Measurements from ENCODE around the gene BCL2L2. TPM values are rescaled to one million over a fixed set of nuclear protein-coding genes. Genes with fewer than 3 reads are reported as not detected.
"Not testable (repeated sequence)": the region's sequence is repeated elsewhere in the genome, so short reads cannot be mapped to it uniquely, and the experiment has no call there.

Gene BCL2L2
- total RNA-seq, 2 donors from 2014 or later, result 1.7 to 2.3 TPM

GRCh38 chr14:23316300-23316699 lies 9.7 kb downstream of the BCL2L2 start:
- no peak for DNase-seq (ENCODE audit: low spot score in 2 of 2)
- no peak for ATAC-seq
- no peak overlapping the region for H3K27ac Mint-ChIP-seq
- H3K9me3 Mint-ChIP-seq, result peaks cover 0 to 7% of the 10 kb centered on the region in 2 donors
- peaks cover 11 to 14% of the 10 kb centered on the region in 2 donors for H3K36me3 Mint-ChIP-seq

- DNase-seq (ENCODE audit: low spot score in 2 of 2) (peak in 1 of 2 donors; percentile 16), ATAC-seq (no peak)
- peaks cover 0 to 7% of the 10 kb centered on the region in 2 donors for H3K9me3 Mint-ChIP-seq
- peaks cover 30% of the 10 kb centered on the region in 2 donors for H3K36me3 Mint-ChIP-seq
- peak overlapping the region; percentile 99 for H3K27ac Mint-ChIP-seq
Observed at GRCh38 chr14:23319746-23320583, 13.3 kb downstream of the BCL2L2 start.

GRCh38 chr14:23320584-23321571 lies 14.2 kb downstream of the BCL2L2 start, which contains the start of gene PABPN1:
PABPN1 (plus strand) TSS chr14:23321457; CDS start chr14:23321470, 13 bp downstream.
- peak; percentile 90 to 93 for ATAC-seq
- Mint-ChIP-seq H3K27ac (peak within 1 kb of the TSS; percentile 99), H3K9me3 (peaks cover 0 to 7% of the 10 kb centered on the region in 2 donors), H3K36me3 (peaks cover 30 to 33% of the 10 kb centered on the region in 2 donors)
- peak; percentile 94 to 99 for DNase-seq (ENCODE audit: low spot score in 2 of 2)

- H3K27ac Mint-ChIP-seq, result peak overlapping the region; percentile 96 to 99
- peak in 1 of 2 donors; percentile 54 for ATAC-seq
- H3K36me3 Mint-ChIP-seq, result peaks cover 30 to 35% of the 10 kb centered on the region in 2 donors
- H3K9me3 Mint-ChIP-seq, result peaks cover 0 to 7% of the 10 kb centered on the region in 2 donors
- DNase-seq (ENCODE audit: low spot score in 2 of 2), result peak; percentile 63 to 86
Observed at GRCh38 chr14:23321572-23322547, 15.2 kb downstream of the BCL2L2 start.

- ATAC-seq (no peak), DNase-seq (ENCODE audit: low spot score in 2 of 2) (no peak)
- peaks cover 0 to 7% of the 10 kb centered on the region in 2 donors for H3K9me3 Mint-ChIP-seq
- H3K36me3 Mint-ChIP-seq, result peaks cover 30 to 35% of the 10 kb centered on the region in 2 donors
- peak overlapping the region; percentile 96 to 99 for H3K27ac Mint-ChIP-seq
Observed at GRCh38 chr14:23322568-23323517, 16.2 kb downstream of the BCL2L2 start.

- Mint-ChIP-seq H3K36me3 (peaks cover 30 to 35% of the 10 kb centered on the region in 2 donors), H3K27ac (no peak overlapping the region), H3K9me3 (peaks cover 0 to 7% of the 10 kb centered on the region in 2 donors)
- ATAC-seq (no peak), DNase-seq (ENCODE audit: low spot score in 2 of 2) (no peak)
Observed at GRCh38 chr14:23323838-23324454, 17.3 kb downstream of the BCL2L2 start.

GRCh38 chr14:23324455-23324846 lies 17.8 kb downstream of the BCL2L2 start:
- H3K9me3 Mint-ChIP-seq, result peaks cover 0 to 7% of the 10 kb centered on the region in 2 donors
- ATAC-seq (no peak), DNase-seq (ENCODE audit: low spot score in 2 of 2) (no peak)
- H3K27ac Mint-ChIP-seq, result no peak overlapping the region
- peaks cover 29 to 34% of the 10 kb centered on the region in 2 donors for H3K36me3 Mint-ChIP-seq

GRCh38 chr14:23324993-23325392 lies 18.4 kb downstream of the BCL2L2 start:
- no peak for DNase-seq (ENCODE audit: low spot score in 2 of 2)
- H3K36me3 Mint-ChIP-seq, result peaks cover 24 to 28% of the 10 kb centered on the region in 2 donors
- H3K27ac Mint-ChIP-seq, result no peak overlapping the region
- ATAC-seq, result no peak
- peaks cover 0 to 2% of the 10 kb centered on the region in 2 donors for H3K9me3 Mint-ChIP-seq

GRCh38 chr14:23325746-23326145 lies 19.1 kb downstream of the BCL2L2 start:
- ATAC-seq; DNase-seq (ENCODE audit: low spot score in 2 of 2); H3K27ac Mint-ChIP-seq; H3K9me3 Mint-ChIP-seq: not testable (repeated sequence)
- peaks cover 16 to 23% of the 10 kb centered on the region in 2 donors for H3K36me3 Mint-ChIP-seq

- Mint-ChIP-seq H3K27ac (no peak overlapping the region), H3K9me3 (no peaks in the 10 kb centered on the region), H3K36me3 (peaks cover 16 to 23% of the 10 kb centered on the region in 2 donors)
- peak in 1 of 2 donors; percentile 28 for DNase-seq (ENCODE audit: low spot score in 2 of 2)
- ATAC-seq, result no peak
Observed at GRCh38 chr14:23326491-23327332, 20.1 kb downstream of the BCL2L2 start.

- Mint-ChIP-seq H3K36me3 (peaks cover 2 to 11% of the 10 kb centered on the region in 2 donors), H3K27ac (peak overlapping the region in 1 of 2 donors; percentile 36), H3K9me3 (no peaks in the 10 kb centered on the region)
- DNase-seq (ENCODE audit: low spot score in 2 of 2), result peak; percentile 50 to 61
- peak; percentile 83 to 89 for ATAC-seq
Observed at GRCh38 chr14:23327947-23328744, 21.5 kb downstream of the BCL2L2 start.

- DNase-seq (ENCODE audit: low spot score in 2 of 2) (no peak), ATAC-seq (no peak)
- Mint-ChIP-seq H3K9me3 (no peaks in the 10 kb centered on the region), H3K36me3 (no peaks in the 10 kb centered on the region), H3K27ac (no peak overlapping the region)
Observed at GRCh38 chr14:23335623-23336022, 29.0 kb downstream of the BCL2L2 start.

Measured in activated naive CD4-positive, alpha-beta T cell treated with anti-CD3 and anti-CD28 coated beads, Interleukin-2, amount 50 U/mL, for 72 hours (primary cell).